Measurements from ENCODE around the gene KCTD4. TPM values are rescaled to one million over a fixed set of nuclear protein-coding genes. Genes with fewer than 3 reads are reported as not detected.

Gene KCTD4
- total RNA-seq, 1 donor from 2014 or later, result not detected

- DNase-seq (ENCODE audit: low spot score), result no peak
- H3K4me1 Mint-ChIP-seq (ENCODE audit: unreplicated experiment), result no peaks in the 10 kb centered on the region
- no peak for TF ChIP-seq CTCF (IDR thresholded peaks at IDR 0.05; ENCODE audit: unreplicated experiment)
- H3K36me3 Mint-ChIP-seq (ENCODE audit: low read depth, unreplicated experiment), result no peaks in the 10 kb centered on the region
- no peak overlapping the region for H3K4me3 Mint-ChIP-seq (ENCODE audit: unreplicated experiment)
- no peaks in the 10 kb centered on the region for H3K27me3 Mint-ChIP-seq (ENCODE audit: unreplicated experiment)
- no peak overlapping the region for H3K27ac Mint-ChIP-seq (ENCODE audit: unreplicated experiment)
- no peaks in the 10 kb centered on the region for H3K9me3 Mint-ChIP-seq (ENCODE audit: unreplicated experiment)
Observed at GRCh38 chr13:45166858-45167257, 34.0 kb downstream of the KCTD4 start.

GRCh38 chr13:45162821-45163220, 38.0 kb downstream of the KCTD4 start:
- Mint-ChIP-seq H3K27ac (ENCODE audit: unreplicated experiment) (no peak overlapping the region), H3K36me3 (ENCODE audit: low read depth, unreplicated experiment) (peaks cover 7% of the 10 kb centered on the region)
- DNase-seq (ENCODE audit: low spot score), result no peak

GRCh38 chr13:45162194-45162593, 38.7 kb downstream of the KCTD4 start:
- Mint-ChIP-seq H3K27me3 (ENCODE audit: unreplicated experiment) (no peaks in the 10 kb centered on the region), H3K9me3 (ENCODE audit: unreplicated experiment) (no peaks in the 10 kb centered on the region), H3K4me1 (ENCODE audit: unreplicated experiment) (no peaks in the 10 kb centered on the region), H3K36me3 (ENCODE audit: low read depth, unreplicated experiment) (peaks cover 8% of the 10 kb centered on the region), H3K27ac (ENCODE audit: unreplicated experiment) (no peak overlapping the region), H3K4me3 (ENCODE audit: unreplicated experiment) (no peak overlapping the region)
- DNase-seq (ENCODE audit: low spot score), result no peak
- no peak for TF ChIP-seq CTCF (IDR thresholded peaks at IDR 0.05; ENCODE audit: unreplicated experiment)

More at GRCh38 chr13:45162821-45163220, 38.0 kb downstream of the KCTD4 start:
- TF ChIP-seq CTCF (IDR thresholded peaks at IDR 0.05; ENCODE audit: unreplicated experiment), result no peak
- Mint-ChIP-seq H3K9me3 (ENCODE audit: unreplicated experiment) (no peaks in the 10 kb centered on the region), H3K27me3 (ENCODE audit: unreplicated experiment) (no peaks in the 10 kb centered on the region), H3K4me3 (ENCODE audit: unreplicated experiment) (no peak overlapping the region), H3K4me1 (ENCODE audit: unreplicated experiment) (no peaks in the 10 kb centered on the region)

GRCh38 chr13:45156565-45157361, 44.1 kb downstream of the KCTD4 start:
- Mint-ChIP-seq H3K27me3 (ENCODE audit: unreplicated experiment) (no peaks in the 10 kb centered on the region), H3K9me3 (ENCODE audit: unreplicated experiment) (no peaks in the 10 kb centered on the region), H3K4me1 (ENCODE audit: unreplicated experiment) (no peaks in the 10 kb centered on the region), H3K4me3 (ENCODE audit: unreplicated experiment) (no peak overlapping the region), H3K27ac (ENCODE audit: unreplicated experiment) (no peak overlapping the region), H3K36me3 (ENCODE audit: low read depth, unreplicated experiment) (peaks cover 11% of the 10 kb centered on the region)
- TF ChIP-seq CTCF (IDR thresholded peaks at IDR 0.05; ENCODE audit: unreplicated experiment), result no peak
- DNase-seq (ENCODE audit: low spot score), result no peak

GRCh38 chr13:45149964-45150363, 50.9 kb downstream of the KCTD4 start:
- H3K9me3 Mint-ChIP-seq (ENCODE audit: unreplicated experiment), result no peaks in the 10 kb centered on the region
- H3K36me3 Mint-ChIP-seq (ENCODE audit: low read depth, unreplicated experiment), result no peaks in the 10 kb centered on the region
- no peak for DNase-seq (ENCODE audit: low spot score)
- TF ChIP-seq CTCF (IDR thresholded peaks at IDR 0.05; ENCODE audit: unreplicated experiment), result no peak
- no peak overlapping the region for H3K4me3 Mint-ChIP-seq (ENCODE audit: unreplicated experiment)
- no peak overlapping the region for H3K27ac Mint-ChIP-seq (ENCODE audit: unreplicated experiment)
- no peaks in the 10 kb centered on the region for H3K4me1 Mint-ChIP-seq (ENCODE audit: unreplicated experiment)
- no peaks in the 10 kb centered on the region for H3K27me3 Mint-ChIP-seq (ENCODE audit: unreplicated experiment)

Measured in endothelial cell (in vitro differentiated cells).